GM12878 (cell line): ENCODE data around the gene USH1C.

Experiments
- CREM ChIP-seq: IDR thresholded peaks from 2 replicates; pipeline ENCODE4 v1.6.1; 2014; ENCODE audit warnings: antibody characterized with exemption, low read depth
- EP300 ChIP-seq, 2 experiments: fragments of 150-350 bp in 1 of 2; IDR thresholded peaks; 2 replicates each; pipeline ENCODE4 v1.6.1; 2011 to 2012; ENCODE audit warnings: low read depth in 2 of 2, low read length in 2 of 2, borderline replicate concordance in 1 of 2, improper control_type of control experiment in 1 of 2, inconsistent platforms in 1 of 2; ENCODE audit not compliant: control insufficient read depth in 1 of 2
- FOXK2 ChIP-seq: fragments of 450-650 bp; IDR thresholded peaks from 2 replicates; pipeline ENCODE4 v1.6.1; 2017; ENCODE audit warnings: mild to moderate bottlenecking, moderate library complexity
- FOXM1 ChIP-seq: IDR thresholded peaks from 2 replicates; pipeline ENCODE4 v1.6.1; 2012; ENCODE audit warnings: low read depth, mild to moderate bottlenecking, inconsistent platforms, low read length, moderate library complexity
- MEF2A ChIP-seq: IDR thresholded peaks from 2 replicates; pipeline ENCODE4 v1.6.1; 2011; ENCODE audit warnings: low read depth, mild to moderate bottlenecking, low read length, moderate library complexity; ENCODE audit not compliant: insufficient read depth
- MTA2 ChIP-seq: fragments of 450-650 bp; IDR thresholded peaks from 2 replicates; pipeline ENCODE4 v1.6.1; 2016; ENCODE audit warnings: low read depth, mild to moderate bottlenecking, moderate library complexity
- MYC ChIP-seq: IDR thresholded peaks from 2 replicates; pipeline ENCODE4 v1.6.1; 2011; ENCODE audit warnings: mild to moderate bottlenecking, low read length, moderate library complexity, inconsistent platforms; ENCODE audit not compliant: insufficient read depth, insufficient replicate concordance, insufficient read length, severe bottlenecking
- NBN ChIP-seq: fragments of 450-650 bp; IDR thresholded peaks from 2 replicates; pipeline ENCODE4 v1.6.1; 2016
- POLR2A ChIP-seq: IDR thresholded peaks from 2 replicates; pipeline ENCODE4 v1.6.1; 2011; ENCODE audit warnings: low read depth, mild to moderate bottlenecking, low read length
- POLR2AphosphoS5 ChIP-seq: IDR thresholded peaks from 2 replicates; pipeline ENCODE4 v1.6.1; 2011; ENCODE audit warnings: mild to moderate bottlenecking, low read length, inconsistent platforms
- SP1 ChIP-seq: IDR thresholded peaks from one replicate; pipeline ENCODE4 v1.6.1; 2011; ENCODE audit warnings: low read depth, low read length
- TF ChIP-seq, protein P1 (sequence below), 3 experiments: IDR thresholded peaks in 2 of 3; conservative IDR thresholded peaks in 1 of 3; 2 replicates each; pipeline ENCODE4 v1.5.1; 2011; ENCODE audit warnings: low read depth in 3 of 3, low read length in 3 of 3, mild to moderate bottlenecking in 3 of 3, control low read depth in 2 of 3, moderate library complexity in 2 of 3, inconsistent platforms in 1 of 3, mixed read lengths in 1 of 3; ENCODE audit not compliant: control insufficient read depth in 2 of 3, insufficient read depth in 1 of 3; ENCODE audit errors: extremely low read depth in 1 of 3

DNA sequence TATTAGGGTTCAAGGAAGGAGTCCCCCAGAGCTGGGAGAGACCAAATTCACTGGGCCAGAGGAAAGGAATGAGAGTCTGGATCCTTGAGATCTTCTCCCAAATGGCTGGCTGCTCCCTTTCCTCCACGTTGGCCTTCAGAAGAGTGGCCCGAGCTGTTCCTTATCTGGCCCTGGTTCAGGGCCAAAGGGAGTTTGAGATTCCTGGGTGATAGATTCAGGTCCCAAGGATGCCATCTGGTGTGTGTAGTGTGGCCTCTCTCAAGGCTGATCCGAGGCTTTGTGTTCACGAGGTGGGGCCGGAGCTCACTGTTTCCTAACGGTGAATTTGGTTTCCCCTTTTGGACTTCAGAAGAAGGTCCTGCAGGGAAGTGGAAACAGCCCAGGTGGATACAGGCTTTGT, 50.2 kb downstream of the USH1C start:
- TF ChIP-seq SP1 (no peak), MEF2A (no peak), NBN (no peak), MTA2 (no peak), POLR2A (no peak), POLR2AphosphoS5 (no peak), FOXM1 (no peak), EP300 (IDR thresholded peaks at IDR 0.05; ENCODE audit: borderline replicate concordance in 1 of 2, control insufficient read depth in 1 of 2, low read depth in 2 of 2, low read length in 2 of 2) (no peak), MYC (no peak), CREM (no peak), FOXK2 (no peak)
- TF ChIP-seq, protein P1, sequence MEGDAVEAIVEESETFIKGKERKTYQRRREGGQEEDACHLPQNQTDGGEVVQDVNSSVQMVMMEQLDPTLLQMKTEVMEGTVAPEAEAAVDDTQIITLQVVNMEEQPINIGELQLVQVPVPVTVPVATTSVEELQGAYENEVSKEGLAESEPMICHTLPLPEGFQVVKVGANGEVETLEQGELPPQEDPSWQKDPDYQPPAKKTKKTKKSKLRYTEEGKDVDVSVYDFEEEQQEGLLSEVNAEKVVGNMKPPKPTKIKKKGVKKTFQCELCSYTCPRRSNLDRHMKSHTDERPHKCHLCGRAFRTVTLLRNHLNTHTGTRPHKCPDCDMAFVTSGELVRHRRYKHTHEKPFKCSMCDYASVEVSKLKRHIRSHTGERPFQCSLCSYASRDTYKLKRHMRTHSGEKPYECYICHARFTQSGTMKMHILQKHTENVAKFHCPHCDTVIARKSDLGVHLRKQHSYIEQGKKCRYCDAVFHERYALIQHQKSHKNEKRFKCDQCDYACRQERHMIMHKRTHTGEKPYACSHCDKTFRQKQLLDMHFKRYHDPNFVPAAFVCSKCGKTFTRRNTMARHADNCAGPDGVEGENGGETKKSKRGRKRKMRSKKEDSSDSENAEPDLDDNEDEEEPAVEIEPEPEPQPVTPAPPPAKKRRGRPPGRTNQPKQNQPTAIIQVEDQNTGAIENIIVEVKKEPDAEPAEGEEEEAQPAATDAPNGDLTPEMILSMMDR (IDR thresholded peaks at IDR 0.05 in 2 of 3, conservative IDR thresholded peaks at IDR 0.05 in 1 of 3; ENCODE audit: control insufficient read depth in 2 of 3, extremely low read depth in 1 of 3, insufficient read depth in 1 of 3, low read depth in 3 of 3, low read length in 3 of 3) = no peak
